Fibroblast of the conjunctiva (primary cell): ENCODE data around the gene GABRB1.

Experiments
- DNase-seq: peaks from one replicate; pipeline ENCODE4 v3.0.0-alpha.2; 2010; ENCODE audit warnings: low read depth

Gene GABRB1

DNA sequence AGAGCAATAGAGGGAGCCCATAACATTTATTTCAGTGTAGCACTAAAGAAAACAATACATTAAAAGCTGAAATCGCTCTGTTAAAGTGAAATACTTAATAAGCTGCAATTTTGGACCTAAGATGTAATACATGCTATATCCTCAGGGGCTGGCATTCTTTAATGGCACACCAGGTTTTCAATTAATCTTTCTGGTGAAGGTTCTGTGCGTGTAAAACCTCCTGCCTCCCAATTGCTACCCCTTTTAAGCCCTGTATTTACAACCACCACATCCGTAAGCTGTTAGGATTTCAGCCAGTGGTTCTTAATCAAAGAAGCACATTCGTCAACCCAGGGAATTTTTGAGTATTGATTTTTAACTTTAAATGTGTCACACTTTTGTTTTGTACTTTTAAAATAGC is 439.7 kb downstream of the GABRB1 start:
- DNase-seq = no peak

GRCh38 chr4:47471591-47471990 is 440.2 kb downstream of the GABRB1 start:
- DNase-seq = no peak

DNA sequence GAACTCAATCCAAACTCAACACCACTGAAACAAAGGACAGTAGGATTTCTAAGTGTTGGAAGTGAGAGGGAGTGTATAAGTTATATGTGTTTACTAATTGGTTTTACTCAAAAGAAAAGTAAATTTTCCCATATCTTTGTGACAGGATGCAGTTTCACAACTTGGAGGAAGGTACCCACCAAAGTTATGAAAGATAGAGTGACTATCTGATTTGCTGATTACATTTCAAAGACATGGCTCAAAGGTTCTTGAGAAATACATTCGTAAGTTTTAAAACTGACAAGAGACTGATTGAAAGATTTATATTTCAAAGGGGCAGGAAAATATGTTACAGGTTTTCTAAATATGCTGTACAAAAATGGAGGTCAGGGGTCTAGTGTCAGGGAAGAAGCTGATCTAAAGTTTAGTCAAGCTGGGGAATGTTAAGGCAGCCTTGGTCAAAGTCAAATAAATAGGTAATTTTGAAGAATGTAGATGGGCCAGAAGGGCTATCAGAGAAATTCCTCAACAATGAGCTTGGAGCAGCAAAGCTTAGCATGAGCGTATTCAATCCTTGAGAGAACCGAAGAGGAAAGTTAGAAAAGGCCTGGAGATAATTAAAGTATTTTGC is 441.9 kb downstream of the GABRB1 start:
- no peak for DNase-seq

DNA sequence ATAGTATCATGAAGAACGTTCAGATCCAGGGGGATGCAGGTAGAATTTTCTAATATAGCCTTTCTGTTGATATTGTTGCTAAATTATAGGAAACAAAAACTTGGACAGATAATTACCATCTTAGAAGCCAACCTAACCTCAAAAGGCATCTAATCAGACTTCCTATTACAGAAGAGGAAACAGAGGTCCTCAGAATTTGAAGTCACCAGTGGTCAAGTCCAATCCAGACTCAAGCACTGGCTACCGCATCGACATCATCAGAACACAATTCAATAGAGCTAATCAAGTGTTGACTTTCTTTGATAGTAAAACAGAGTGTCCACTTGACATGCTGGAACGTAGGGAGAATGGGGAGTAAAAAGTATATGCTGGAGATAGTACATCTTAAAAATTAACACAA is 443.4 kb downstream of the GABRB1 start:
- DNase-seq = no peak

- no peak for DNase-seq
Measured at GRCh38 chr4:47475411-47475810, 444.0 kb downstream of the GABRB1 start.
